ENCODE results near the gene SYNE1.
"Not testable (repeated sequence)": the region's sequence is repeated elsewhere in the genome, so short reads cannot be mapped to it uniquely, and the experiment has no call there.

The SYNE1 gene

GRCh38 chr6:152356662-152357061, 280.5 kb downstream of the SYNE1 start:
- DNase-seq: no peak

- DNase-seq: no peak
Measured at GRCh38 chr6:152356016-152356415, 281.1 kb downstream of the SYNE1 start.

GRCh38 chr6:152355166-152355565, 282.0 kb downstream of the SYNE1 start:
- no peak for DNase-seq

GRCh38 chr6:152353440-152353839, 283.7 kb downstream of the SYNE1 start:
- DNase-seq: no peak

GRCh38 chr6:152351742-152352141, 285.4 kb downstream of the SYNE1 start:
- DNase-seq: no peak

- no peak for DNase-seq
Measured at GRCh38 chr6:152351110-152351509, 286.1 kb downstream of the SYNE1 start.

- DNase-seq: no peak
Measured at GRCh38 chr6:152348116-152348515, 289.0 kb downstream of the SYNE1 start.

GRCh38 chr6:152343735-152344360, 293.3 kb downstream of the SYNE1 start:
- DNase-seq: no peak

GRCh38 chr6:152341596-152341995, 295.6 kb downstream of the SYNE1 start:
- no peak for DNase-seq

- DNase-seq: no peak
Measured at GRCh38 chr6:152338335-152339125, 298.6 kb downstream of the SYNE1 start.

GRCh38 chr6:152334555-152334954, 302.6 kb downstream of the SYNE1 start:
- DNase-seq: no peak

GRCh38 chr6:152330961-152331360, 306.2 kb downstream of the SYNE1 start:
- DNase-seq: no peak

GRCh38 chr6:152329638-152330448, 307.3 kb downstream of the SYNE1 start:
- no peak for DNase-seq

GRCh38 chr6:152328200-152328599, 309.0 kb downstream of the SYNE1 start:
- not testable (repeated sequence) for DNase-seq

GRCh38 chr6:152323376-152323775, 313.8 kb downstream of the SYNE1 start:
- DNase-seq: no peak

GRCh38 chr6:152318278-152318677, 318.9 kb downstream of the SYNE1 start:
- no peak for DNase-seq

- DNase-seq: no peak
Measured at GRCh38 chr6:152316024-152316423, 321.1 kb downstream of the SYNE1 start.

GRCh38 chr6:152314483-152314832, 322.7 kb downstream of the SYNE1 start:
- no peak for DNase-seq

GRCh38 chr6:152313542-152314482, 323.4 kb downstream of the SYNE1 start:
- no peak for DNase-seq

GRCh38 chr6:152312434-152312833, 324.7 kb downstream of the SYNE1 start:
- DNase-seq: no peak

GRCh38 chr6:152310371-152310954, 326.7 kb downstream of the SYNE1 start:
- no peak for DNase-seq

- DNase-seq: no peak
Measured at GRCh38 chr6:152309648-152310047, 327.5 kb downstream of the SYNE1 start.

All from amniotic stem cell (primary cell).